NCI-H2081 treated with DMSO at 0.1 percent for 48 hours (cell line): ENCODE results near the gene HAUS5.

Source experiments
- DNase-seq: peaks from one replicate; lab custom pipeline; 2025; lab: John Stamatoyannopoulos, UW

The HAUS5 gene

GRCh38 chr19:35608251-35608650 is 4.3 kb upstream of the HAUS5 start:
- DNase-seq: no peak

- no peak for DNase-seq
These were observed 2.6 kb upstream of the HAUS5 start for GRCh38 chr19:35609851-35610353.

GRCh38 chr19:35612224-35612558 is 344 bp upstream of the HAUS5 start:
- no peak for DNase-seq

- no peak for DNase-seq
These were observed 1.0 kb downstream of the HAUS5 start for GRCh38 chr19:35613574-35613973.

- no peak for DNase-seq
These were observed 2.5 kb downstream of the HAUS5 start for GRCh38 chr19:35615036-35615435.

- no peak for DNase-seq
These were observed 6.3 kb downstream of the HAUS5 start for GRCh38 chr19:35618857-35619256.

- DNase-seq: no peak
These were observed 6.9 kb downstream of the HAUS5 start for GRCh38 chr19:35619290-35619923.

GRCh38 chr19:35620001-35620400 is 7.5 kb downstream of the HAUS5 start:
- DNase-seq: no peak

GRCh38 chr19:35621708-35622107 is 9.2 kb downstream of the HAUS5 start:
- DNase-seq: no peak

GRCh38 chr19:35622750-35623149 is 10.2 kb downstream of the HAUS5 start:
- no peak for DNase-seq

- no peak for DNase-seq
These were observed 10.9 kb downstream of the HAUS5 start for GRCh38 chr19:35623327-35624010.

- DNase-seq: no peak
These were observed 15.7 kb downstream of the HAUS5 start for GRCh38 chr19:35628264-35628564.

- peak; percentile 93 for DNase-seq
These were observed 16.2 kb downstream of the HAUS5 start, which contains the start of gene RBM42 for GRCh38 chr19:35628565-35629331. Gene RBM42, plus strand, starts transcription at chr19:35629036. Its CDS starts 118 bp downstream, at chr19:35629154.

- no peak for DNase-seq
These were observed 16.7 kb downstream of the HAUS5 start for GRCh38 chr19:35629332-35629633.

GRCh38 chr19:35633727-35634440 is 21.3 kb downstream of the HAUS5 start:
- no peak for DNase-seq

GRCh38 chr19:35636651-35637050 is 24.1 kb downstream of the HAUS5 start:
- no peak for DNase-seq

GRCh38 chr19:35637165-35637564 is 24.6 kb downstream of the HAUS5 start:
- no peak for DNase-seq

GRCh38 chr19:35639321-35639639 is 26.7 kb downstream of the HAUS5 start:
- DNase-seq: no peak

GRCh38 chr19:35639863-35640262 is 27.3 kb downstream of the HAUS5 start:
- DNase-seq: no peak

- no peak for DNase-seq
These were observed 29.1 kb downstream of the HAUS5 start, which contains the start of gene ETV2 for GRCh38 chr19:35641515-35642151. Gene ETV2, plus strand, starts transcription at chr19:35641745. Its CDS starts 716 bp downstream, at chr19:35642461.

- DNase-seq: no peak
These were observed 29.8 kb downstream of the HAUS5 start for GRCh38 chr19:35642312-35642711.

- DNase-seq: no peak
These were observed 30.3 kb downstream of the HAUS5 start for GRCh38 chr19:35642798-35643254.
